CD4-positive, alpha-beta T cell treated with Interleukin-17A for 4 hours (primary cell): ENCODE results near the gene MUC5AC.
"Not testable (repeated sequence)": the region's sequence is repeated elsewhere in the genome, so short reads cannot be mapped to it uniquely, and the experiment has no call there.

Experiments
- DNase-seq: peaks from one replicate; pipeline ENCODE4 v3.0.0-alpha.2; 2020; ENCODE audit warnings: mixed read lengths

Gene MUC5AC

DNA sequence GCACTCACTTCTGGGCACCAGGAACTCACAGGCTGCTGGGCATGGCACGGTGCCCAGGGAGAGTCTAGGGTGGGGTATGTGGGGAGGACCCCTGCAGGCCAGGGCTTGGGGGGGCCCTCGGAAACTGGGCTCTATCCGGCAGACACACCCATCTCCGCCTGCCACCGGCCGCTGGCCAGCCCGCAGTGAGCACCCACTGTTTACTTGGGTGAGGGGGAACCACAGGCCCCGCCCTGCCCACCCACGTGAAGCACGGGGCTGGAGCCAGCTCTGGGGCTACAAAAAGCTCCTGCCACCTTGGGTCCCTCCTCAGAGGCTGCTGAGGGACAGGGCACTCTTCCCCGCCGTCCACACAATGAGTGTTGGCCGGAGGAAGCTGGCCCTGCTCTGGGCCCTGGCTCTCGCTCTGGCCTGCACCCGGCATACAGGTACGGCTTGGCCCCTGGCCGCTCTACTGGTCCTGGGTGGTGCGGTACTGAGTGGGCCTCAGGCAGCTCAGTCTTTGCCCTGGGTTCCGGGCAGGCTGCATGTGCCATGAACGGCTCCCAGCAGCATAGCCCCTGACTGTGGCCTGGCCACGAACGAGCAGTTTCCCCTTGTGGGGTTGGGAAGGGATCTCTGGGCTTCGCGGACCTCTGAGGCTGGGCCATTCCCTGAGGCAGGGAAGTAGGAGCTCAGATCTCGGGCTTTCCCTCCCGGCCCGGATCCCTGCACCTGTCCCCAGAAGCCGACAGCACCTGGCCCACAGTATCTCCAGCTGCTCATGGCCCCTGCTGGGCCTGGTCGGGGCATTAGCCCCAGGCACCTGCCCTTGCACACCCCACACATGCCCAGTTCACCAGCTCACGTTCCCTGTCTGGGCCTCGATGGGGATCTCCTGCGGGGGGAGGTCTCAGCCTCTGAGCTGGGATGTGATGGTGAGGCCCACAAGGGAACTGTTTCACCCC is at the start of gene MUC5AC:
MUC5AC (plus strand) TSS at position 309 of the 947 bp plus-strand sequence; CDS start at position 356, 47 bp downstream.
- DNase-seq = no peak

DNA sequence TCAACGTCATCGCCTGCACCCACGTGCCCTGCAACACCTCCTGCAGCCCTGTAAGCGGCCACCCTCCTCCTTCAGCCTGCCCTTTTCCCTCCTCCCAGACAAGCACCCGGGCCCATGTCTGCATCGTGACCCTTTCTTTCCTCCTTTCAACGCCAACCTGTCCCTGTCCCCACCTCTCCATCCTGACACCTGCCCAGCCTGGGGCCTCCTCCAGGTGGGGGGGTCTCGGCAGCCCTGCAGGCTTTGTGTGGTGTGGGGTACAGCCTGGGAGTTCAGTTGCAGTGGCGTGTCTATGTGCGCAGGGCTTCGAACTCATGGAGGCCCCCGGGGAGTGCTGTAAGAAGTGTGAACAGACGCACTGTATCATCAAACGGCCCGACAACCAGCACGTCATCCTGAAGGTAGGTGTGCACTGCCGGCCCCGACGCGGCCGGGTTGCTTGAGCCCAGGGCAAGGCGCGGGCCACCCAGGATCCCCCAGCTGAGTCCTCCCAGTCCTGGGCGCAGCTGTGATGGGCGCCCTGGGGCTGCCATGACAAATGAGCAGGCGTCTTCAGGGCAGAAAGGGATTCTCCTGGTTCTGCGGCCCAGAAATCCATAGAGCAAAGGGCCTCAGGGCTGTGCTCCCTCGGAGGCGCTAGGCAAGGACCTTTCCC is 49.4 kb upstream of the MUC5AC start:
- DNase-seq = no peak

GRCh38 chr11:1109101-1109917 is 48.4 kb upstream of the MUC5AC start:
- DNase-seq = no peak

DNA sequence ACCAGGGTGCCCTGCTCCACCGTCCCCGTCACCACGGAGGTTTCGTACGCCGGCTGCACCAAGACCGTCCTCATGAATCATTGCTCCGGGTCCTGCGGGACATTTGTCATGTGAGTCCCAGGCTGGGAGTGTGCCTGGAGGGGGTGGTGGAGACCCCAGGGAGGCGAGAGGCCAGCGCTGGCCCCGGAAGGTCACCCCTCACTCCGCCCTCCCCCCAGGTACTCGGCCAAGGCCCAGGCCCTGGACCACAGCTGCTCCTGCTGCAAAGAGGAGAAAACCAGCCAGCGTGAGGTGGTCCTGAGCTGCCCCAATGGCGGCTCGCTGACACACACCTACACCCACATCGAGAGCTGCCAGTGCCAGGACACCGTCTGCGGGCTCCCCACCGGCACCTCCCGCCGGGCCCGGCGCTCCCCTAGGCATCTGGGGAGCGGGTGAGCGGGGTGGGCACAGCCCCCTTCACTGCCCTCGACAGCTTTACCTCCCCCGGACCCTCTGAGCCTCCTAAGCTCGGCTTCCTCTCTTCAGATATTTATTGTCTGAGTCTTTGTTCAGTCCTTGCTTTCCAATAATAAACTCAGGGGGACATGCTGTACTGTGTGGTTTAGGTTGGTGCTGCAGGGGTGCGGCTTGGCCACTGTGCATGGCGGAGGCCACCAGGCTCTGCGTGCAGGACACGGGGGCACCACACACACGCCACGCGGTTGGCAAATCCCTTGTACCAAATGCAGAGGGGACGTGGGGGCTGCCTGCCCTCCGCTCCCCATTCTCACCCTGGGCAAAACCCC is 47.6 kb upstream of the MUC5AC start:
- no peak for DNase-seq

DNA sequence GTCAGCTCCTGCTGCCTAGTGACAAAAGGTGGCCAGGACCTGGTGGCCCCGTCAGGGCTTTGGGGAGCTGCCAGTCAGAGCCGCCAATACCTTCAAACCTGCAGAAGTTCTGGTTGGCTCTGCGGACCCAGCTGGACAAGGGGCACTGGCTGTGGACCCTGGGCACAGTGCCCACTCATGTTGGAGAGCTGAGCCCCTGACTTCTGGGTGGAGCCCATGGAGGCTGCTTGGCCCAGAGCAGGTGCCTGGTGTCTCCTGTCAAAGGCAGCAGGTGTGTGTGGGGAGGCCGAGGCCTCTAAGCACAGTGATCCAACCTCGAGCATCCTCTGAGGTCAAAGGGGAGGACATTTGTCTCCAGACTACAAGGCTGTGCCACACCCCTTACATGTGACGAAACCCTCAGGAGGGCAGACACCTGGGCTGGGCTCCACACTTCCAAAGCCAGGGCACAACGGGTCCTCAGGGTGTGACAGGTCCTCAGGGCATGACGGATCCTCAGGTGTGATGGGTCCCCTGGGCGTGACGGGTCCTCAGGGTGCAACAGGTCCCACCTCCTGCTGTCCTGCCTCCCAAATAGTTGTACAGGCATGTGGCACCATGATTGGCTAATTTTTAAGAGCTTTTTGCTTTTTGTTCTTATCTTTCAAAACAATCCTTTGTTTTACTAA is 46.1 kb upstream of the MUC5AC start:
- no peak for DNase-seq

- no peak for DNase-seq
Observed at GRCh38 chr11:1112351-1113191, 45.2 kb upstream of the MUC5AC start.

DNA sequence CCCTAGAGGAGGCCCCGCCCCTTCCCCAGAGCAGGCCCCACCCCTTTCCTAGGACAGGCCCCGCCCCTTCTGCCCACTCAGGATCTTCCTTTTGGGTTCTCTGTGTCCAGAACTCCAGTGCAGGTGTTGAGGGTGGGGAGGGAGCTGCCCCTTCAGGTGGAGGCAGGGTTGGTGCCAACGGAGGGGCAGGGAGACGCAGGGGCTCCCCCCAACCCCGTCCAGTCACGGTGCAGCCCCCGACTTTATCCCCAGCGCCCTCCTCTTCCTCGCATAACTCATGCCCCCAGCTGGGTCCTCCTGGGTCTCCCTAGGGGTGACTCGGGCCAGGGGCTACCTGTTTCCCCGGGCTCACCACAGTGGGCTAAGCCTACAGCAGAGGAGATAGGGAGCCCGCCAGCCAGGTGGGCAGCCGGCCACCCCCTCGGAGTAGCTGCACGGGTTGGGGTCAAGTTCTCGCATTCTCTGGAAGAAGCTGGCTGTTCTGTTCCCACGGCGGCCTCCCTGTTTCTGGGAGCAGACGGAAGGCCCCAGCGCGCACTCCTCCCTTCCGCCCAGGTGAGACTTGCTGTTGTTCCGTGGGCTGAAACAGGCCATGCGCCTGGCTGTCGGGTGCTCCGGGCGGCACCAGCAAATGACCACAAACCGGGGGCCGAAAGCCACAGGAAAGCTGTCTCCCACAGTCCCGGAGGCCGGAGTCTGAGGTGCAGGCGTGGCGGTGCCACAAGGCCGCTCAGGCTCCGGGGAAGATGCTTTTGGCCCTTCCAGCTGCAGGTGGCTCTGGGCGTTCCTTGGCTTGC is 44.1 kb upstream of the MUC5AC start:
- no peak for DNase-seq

- DNase-seq = not testable (repeated sequence)
Observed at GRCh38 chr11:1115292-1115691, 42.5 kb upstream of the MUC5AC start.

DNA sequence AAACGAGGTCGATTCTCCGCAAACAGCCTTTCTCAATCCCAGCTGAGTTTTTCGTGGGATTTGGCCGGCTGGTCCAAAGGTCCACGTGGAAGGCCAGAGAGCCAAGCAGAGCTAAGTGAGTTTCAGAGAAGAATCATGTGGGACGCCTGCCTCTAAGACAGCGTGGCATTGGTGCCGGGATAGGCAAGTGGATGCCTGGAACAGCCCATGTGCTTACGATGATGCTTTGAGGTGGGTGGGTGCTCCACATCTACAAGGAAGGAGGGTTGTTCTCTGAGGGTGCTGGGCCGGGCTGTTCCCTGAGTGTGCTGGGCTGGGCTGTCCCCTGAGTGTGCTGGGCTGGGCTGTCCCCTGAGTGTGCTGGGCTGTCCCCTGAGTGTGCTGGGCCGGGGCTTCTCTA is 41.6 kb upstream of the MUC5AC start:
- no peak for DNase-seq

DNA sequence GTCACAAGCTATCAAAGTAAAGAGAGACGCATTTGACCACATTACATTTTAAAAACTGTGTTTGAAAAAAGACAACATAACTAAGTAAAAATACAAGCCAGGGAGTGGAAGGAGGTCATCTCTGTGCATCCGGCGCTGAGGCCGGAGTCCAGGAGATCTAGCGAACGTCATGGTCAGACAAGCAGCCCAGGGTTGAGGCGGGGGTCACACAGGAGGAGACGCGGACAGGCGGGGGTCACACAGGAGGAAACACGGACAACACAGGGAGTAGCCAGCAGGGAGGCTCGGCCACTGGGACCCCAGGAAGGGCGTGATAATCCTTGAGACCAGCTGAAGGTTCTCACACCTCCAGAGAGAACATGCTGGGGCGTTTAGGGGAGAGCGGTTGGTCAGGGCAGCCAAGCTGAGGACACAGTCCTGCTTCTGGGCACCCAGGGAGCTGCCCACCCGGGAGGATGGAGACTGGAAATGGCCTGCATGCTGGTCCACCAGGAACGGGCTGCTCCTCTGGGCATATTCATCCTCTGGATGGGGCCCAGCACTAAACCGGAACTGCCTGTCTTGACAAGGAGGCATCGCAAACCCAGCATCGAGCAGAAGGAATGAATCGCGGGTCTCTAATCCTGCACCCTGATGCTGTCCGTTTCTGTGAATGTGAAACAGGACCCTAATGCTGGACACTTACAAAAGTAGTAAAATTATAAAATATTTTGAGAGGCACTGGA is 40.9 kb upstream of the MUC5AC start:
- no peak for DNase-seq

- DNase-seq = no peak
Observed at GRCh38 chr11:1117992-1118391, 39.8 kb upstream of the MUC5AC start.

- no peak for DNase-seq
Observed at GRCh38 chr11:1118755-1119603, 38.8 kb upstream of the MUC5AC start.

DNA sequence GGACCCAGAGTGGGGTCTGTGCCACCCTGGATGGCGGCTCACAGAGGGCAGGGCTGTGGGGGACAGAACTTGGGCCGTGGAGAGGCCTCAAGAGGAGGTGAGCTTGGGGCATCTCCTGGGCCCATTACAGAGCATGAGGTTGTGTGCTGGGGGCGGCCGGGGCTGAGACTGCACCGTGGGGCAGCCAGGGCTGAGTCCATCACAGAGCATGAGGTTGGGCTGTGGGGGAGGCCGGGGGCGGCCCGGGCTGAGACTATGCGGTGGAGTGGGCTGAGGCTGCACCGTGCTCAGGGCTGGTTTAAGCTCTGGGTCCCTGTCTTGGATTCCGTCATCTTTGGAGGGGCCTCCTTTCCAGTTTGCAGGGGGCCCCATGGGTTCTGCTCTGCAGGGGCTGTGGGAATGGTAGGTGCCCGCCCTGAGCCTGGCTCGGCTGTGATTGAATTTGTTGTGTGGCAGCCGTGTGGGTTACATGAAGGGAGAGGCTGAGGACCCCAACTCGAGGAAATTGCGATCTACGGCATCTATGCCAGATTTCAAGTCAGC is 38.1 kb upstream of the MUC5AC start:
- DNase-seq = no peak

DNA sequence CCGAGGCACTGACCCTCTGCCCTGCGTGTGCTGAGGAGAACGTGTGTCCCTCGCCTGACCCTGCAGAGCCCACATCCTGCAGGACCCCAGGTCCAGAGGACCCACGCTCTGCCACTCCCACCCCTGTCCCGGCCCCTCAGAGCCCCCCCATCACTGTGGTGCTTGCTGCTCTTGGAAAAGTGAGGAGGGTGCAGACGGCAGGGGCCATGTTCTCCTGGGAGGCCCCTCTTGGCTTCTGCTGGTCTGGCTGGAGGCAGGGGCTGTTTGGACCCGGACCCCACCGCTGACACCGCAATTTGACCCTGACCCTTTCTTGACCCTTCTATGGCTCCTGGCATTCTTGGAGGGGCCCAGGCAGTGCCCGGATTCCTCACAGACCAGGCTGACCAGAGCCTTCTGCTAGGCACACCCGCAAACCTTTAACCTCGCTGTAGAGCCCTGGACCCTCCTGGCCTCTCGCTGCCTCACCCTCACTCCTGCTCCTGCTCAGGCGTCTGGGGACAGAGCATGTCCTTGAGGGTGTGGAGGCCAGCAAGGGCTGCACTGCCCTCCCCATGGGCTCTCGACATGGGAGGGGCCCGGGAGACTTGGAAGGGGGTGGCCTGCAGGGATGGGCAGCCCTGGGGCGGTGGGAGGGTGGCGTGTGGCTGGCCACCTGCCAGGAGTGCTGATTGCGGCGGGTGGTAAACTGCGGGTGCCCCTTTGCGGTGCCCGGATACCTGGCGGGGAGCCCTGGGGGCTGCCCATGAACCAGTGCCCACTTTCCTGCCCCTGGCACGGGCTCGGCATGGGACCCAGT is 37.0 kb upstream of the MUC5AC start:
- DNase-seq = no peak

- no peak for DNase-seq
Observed at GRCh38 chr11:1121331-1121812, 36.4 kb upstream of the MUC5AC start.

- no peak for DNase-seq
Observed at GRCh38 chr11:1121813-1122663, 35.7 kb upstream of the MUC5AC start.
